GM12864 (cell line): ENCODE results near the gene FOXJ3.

Source experiments
- DNase-seq: peaks from one replicate; pipeline ENCODE4 v3.0.0-alpha.2; 2011; ENCODE audit warnings: low read depth
- H3K4me3 ChIP-seq: 2 replicates; pipeline ENCODE4 v1.5.1; 2011; ENCODE audit warnings: mild to moderate bottlenecking, low read depth, low read length, control low read depth
- TF ChIP-seq, protein P1 (sequence below): IDR thresholded peaks from 2 replicates; pipeline ENCODE4 v1.5.1; 2011; ENCODE audit warnings: low read depth, mild to moderate bottlenecking, moderate library complexity, low read length, control low read depth, inconsistent platforms; ENCODE audit errors: missing control alignments

Gene FOXJ3

DNA sequence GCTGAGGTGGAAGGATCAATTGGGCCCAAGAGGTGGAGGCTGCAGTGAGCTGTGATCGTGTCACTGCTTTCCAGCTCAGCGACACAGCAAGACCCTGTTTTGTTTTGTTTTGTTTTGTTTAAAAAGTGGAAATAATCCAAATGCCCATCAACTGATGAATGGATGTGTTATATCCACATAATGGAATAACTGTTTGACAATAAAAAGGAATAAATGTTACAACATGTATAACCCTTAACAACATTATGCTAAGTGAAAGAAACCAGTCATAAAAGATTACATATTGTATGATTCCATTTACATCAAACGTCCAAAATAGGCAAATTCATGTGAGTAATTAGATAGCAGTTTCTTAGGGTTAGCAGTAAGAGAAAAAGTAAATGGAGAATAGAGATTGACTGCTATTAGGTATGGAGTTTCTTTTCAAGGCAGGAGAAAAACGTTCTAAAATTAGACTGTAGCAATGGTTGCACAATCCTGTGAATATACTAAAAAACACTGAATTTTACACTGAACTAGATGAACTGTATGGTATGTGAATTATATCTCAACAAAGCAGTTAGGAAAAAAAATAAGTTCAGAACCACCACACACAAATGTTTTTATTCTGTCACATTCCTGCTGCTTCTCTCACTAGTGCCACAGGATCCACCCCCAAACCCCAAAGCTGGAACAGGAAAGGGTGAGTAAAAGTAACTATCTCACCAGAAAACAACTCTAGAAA, 15.7 kb downstream of the FOXJ3 start:
- no peak for DNase-seq
- TF ChIP-seq, protein P1, sequence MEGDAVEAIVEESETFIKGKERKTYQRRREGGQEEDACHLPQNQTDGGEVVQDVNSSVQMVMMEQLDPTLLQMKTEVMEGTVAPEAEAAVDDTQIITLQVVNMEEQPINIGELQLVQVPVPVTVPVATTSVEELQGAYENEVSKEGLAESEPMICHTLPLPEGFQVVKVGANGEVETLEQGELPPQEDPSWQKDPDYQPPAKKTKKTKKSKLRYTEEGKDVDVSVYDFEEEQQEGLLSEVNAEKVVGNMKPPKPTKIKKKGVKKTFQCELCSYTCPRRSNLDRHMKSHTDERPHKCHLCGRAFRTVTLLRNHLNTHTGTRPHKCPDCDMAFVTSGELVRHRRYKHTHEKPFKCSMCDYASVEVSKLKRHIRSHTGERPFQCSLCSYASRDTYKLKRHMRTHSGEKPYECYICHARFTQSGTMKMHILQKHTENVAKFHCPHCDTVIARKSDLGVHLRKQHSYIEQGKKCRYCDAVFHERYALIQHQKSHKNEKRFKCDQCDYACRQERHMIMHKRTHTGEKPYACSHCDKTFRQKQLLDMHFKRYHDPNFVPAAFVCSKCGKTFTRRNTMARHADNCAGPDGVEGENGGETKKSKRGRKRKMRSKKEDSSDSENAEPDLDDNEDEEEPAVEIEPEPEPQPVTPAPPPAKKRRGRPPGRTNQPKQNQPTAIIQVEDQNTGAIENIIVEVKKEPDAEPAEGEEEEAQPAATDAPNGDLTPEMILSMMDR: no peak
- H3K4me3 ChIP-seq: no peak overlapping the region

DNA sequence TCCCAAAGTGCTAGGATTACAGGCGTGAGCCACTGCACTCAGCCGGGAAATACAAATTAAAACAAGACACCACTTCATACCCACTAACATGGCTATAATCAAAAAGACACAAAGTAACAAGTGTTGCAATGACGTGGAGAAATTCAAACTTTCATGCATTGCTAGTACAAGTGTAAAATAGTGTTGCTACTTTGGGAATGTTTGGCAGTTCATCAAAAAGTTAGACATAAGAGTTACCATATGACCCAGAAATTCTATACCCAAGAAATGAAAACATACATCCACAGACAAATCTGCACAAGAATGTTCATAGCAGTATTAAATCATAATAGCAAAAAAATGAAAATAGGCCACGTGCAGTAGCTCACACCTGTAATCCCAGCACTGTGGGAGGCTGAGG, 16.4 kb downstream of the FOXJ3 start:
- H3K4me3 ChIP-seq: no peak overlapping the region
- DNase-seq: no peak
- TF ChIP-seq, protein P1: no peak

DNA sequence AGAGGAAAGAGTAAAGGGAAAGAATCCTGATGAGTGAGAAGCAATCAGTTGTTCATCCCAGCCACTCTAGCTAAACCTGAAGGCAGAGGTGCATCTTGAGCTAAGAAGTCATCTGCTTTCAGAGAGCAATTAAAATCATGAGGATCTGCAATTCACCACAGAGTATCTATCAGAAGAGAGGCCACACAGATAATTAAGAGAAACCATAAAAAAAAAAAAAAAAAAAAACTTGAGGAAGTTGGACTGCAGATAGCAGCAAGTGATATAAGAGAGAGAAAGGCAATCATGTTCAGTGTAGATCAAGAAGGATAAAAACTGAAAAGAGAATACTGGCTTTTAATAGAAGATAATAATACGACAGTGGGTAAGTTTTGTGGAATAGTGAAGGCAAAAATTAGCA, 17.7 kb downstream of the FOXJ3 start:
- no peak overlapping the region for H3K4me3 ChIP-seq
- no peak for DNase-seq
- TF ChIP-seq, protein P1: no peak

- H3K4me3 ChIP-seq: no peak overlapping the region
- TF ChIP-seq, protein P1: no peak
- no peak for DNase-seq
Observed at GRCh38 chr1:42316292-42316691, 18.7 kb downstream of the FOXJ3 start.

DNA sequence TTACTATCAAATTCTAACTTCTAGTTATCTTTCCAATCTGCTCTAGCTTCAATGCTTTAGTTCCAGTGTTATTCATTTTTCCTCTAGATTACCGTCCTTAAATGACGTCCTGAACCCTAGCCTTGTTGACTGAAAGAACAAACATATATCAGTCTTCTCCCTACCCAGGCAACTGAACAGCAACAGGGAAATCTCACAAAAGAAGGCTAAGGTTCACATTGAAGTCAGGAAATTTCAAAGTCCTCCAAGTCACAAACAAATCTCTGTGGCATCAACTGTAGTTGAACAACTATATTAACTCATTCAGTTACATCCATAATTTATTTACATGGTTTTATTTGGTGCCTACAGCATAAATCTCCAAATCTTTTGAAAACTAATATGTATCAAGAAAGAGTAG, 19.5 kb downstream of the FOXJ3 start:
- H3K4me3 ChIP-seq: no peak overlapping the region
- DNase-seq: no peak
- TF ChIP-seq, protein P1: no peak

- no peak overlapping the region for H3K4me3 ChIP-seq
- no peak for DNase-seq
- TF ChIP-seq, protein P1: no peak
Observed at GRCh38 chr1:42313970-42314369, 21.1 kb downstream of the FOXJ3 start.

DNA sequence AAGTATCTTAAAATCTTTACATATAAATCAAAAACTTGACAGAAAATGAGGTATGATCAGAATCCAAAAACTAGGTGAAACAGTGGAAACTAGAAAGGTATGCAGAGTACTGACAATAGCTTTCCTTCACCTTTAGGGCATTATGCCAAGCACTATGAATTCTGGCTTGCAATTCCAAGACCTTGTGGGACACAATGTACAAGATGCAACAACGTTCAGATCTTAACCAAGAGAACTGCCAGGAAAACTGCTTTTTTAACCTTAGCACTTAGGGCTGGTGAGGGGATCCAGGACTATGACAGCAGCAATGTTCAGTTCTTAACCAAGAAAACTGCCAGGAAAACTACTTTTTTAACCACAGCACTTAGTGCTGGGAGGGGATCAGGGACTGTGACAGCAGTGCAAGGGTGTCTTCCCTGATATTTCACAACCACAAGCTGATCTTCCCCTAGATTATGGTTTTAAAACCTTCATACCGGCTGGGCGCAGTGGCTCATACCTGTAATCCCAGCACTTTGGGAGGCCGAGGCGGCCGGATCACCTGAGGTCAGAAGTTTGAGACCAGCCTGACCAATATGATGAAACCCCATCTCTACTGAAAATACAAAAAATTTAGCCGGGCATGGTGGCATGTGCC, 22.3 kb downstream of the FOXJ3 start:
- no peak overlapping the region for H3K4me3 ChIP-seq
- TF ChIP-seq, protein P1: no peak
- DNase-seq: no peak
